GM19239 (cell line): ENCODE data around the gene SHQ1.
"Not testable (repeated sequence)": the region's sequence is repeated elsewhere in the genome, so short reads cannot be mapped to it uniquely, and the experiment has no call there.

Experiments
- DNase-seq: peaks from one replicate; pipeline ENCODE4 v3.0.0; 2011; ENCODE audit warnings: low spot score; ENCODE audit not compliant: insufficient read length
- FAIRE-seq: peaks from 2 replicates; lab custom pipeline; 2011; peaks lifted over from hg19 to GRCh38; lab: Jason Lieb, UNC

SHQ1 gene

DNA sequence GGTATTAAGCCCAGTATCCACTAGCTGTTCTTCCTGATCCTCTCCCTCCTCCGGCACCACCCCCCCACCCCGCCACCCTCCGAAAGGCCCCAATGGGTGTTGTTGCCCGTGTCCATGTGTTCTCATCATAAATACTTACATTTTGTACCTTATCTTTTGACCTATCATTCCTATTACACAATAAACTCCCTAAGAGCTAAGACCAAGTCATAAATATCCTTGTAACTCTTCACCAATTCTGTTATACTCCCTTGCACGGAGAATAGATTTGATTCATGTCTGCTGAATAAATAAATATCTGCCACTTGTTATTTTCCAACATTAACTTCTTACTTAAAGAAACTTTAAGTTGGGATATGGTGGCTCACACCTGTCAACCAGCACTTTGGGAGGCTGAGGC lies 43.9 kb downstream of the SHQ1 start:
- DNase-seq (no peak), FAIRE-seq (no peak)

DNA sequence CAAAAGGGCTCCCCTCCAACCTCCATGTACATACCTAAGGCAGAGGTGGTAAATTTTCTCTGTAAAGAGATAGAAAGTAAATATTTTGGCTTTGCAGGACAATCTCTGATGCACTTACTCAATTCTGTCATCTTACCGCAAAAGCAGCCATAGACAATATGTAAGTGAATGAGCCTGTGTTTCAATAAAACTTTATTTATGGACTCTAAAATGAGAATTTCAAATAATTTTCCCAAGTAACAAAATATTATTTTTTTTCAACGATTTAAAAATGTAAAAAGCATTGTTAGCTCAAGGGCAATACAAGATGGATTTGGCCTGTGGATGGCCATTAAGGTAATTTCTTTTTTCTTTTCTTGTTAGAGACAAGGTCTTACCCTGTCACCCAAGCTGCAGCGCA lies 44.7 kb downstream of the SHQ1 start:
- DNase-seq (no peak), FAIRE-seq (no peak)

DNA sequence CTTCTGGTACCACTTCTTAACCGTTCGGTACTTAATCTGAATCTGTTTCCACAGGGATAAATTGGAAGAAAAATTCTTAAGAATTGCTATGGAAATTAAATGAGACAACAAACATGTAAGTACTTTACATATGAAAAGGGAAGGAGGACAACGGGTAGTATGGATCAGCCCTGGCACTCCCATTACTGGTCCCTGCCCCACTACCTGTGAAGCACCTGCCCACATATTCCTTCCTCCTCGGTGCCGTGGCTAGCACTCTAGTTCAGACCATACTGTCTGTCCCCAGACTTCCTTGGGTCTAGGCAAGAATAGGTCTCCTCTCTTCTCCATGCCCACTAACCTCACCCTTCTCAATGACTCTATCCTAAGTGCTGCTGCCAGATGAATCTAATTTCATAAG lies 46.2 kb downstream of the SHQ1 start:
- FAIRE-seq = no peak
- DNase-seq = no peak

DNA sequence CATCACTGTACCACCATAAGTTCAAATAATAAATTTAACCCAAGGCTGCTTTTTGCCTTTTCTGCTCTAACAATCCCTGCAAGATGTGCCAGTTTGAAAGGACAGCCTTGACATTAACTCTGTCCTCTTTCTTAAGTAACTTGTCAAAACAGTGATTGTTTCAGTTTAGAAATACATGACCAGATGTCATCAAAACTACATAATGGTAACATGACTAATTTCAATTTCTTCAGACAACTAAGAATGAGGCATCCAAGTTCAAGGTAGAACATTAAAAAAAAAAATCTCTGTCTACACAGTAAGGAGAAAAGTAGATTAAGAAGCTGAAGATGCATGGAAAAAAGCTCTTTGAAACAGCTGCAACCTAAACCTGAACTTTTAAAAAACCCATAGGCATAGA lies 47.4 kb downstream of the SHQ1 start:
- DNase-seq = no peak
- peak; percentile 57 for FAIRE-seq

DNA sequence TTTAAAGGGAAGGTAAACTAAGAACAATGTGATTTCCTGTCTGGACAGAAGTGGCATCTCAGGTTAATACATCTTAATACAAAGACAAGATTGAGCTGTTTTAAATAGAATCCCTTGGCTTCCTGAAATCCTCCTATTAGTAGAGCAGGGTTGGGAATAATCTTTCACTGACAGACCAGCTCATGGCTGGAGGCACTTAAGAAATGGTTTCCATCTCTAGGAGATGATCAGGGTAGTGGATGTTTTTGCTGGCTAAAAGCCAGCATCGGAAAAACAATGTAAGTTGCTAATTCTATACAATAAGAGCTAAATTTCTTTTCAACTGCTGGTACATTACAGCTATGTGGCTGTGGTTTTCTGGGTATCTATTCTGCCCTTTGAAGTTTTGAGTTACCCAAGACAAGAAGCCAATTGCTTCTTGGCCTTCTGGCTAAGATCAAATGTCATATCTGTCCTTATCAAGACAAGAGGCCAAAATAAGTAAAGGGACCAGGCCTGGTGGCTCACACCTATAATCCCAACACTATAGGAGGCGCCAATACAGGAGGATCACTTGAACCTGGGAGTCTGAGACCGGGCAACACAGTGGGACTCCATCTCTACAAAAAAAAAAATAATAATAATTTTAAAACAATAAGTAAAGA lies 49.6 kb downstream of the SHQ1 start:
- no peak for DNase-seq
- FAIRE-seq = peak; percentile 31

DNA sequence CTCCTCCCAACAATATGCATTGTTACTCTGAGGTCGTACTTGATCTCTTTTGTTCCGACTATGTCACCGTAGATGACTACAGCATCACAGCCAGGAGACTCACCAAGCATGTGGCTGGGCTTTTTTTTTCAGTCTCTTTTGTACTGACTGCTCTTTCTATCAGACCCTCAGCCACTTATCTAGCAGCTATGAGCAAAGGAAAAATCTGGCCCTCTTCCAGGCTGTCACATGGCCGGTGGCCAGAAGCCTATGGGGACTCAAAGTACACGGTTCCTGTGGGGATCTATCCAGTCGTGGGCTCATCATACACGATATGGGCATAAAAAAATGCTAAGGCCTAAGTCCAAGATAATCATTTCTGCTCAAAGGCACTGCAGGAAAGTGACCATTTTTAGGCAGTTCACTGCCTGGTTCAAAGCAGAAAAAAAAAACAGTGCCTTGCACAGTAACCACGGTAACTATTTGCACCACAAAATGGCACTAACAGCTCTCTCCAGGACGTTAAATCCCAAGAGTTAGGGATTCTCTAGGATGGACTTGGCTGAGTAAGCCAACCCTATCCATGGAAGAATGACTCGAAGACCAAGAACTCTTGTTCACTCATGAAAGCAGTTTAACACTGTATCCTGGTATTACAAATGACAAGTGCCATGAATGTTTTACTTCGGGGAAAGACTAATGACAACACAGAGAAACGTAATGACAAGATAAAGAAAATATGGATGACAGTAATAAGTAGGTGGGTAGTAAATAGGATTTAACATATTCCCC lies 50.3 kb downstream of the SHQ1 start:
- DNase-seq (no peak), FAIRE-seq (no peak)

DNA sequence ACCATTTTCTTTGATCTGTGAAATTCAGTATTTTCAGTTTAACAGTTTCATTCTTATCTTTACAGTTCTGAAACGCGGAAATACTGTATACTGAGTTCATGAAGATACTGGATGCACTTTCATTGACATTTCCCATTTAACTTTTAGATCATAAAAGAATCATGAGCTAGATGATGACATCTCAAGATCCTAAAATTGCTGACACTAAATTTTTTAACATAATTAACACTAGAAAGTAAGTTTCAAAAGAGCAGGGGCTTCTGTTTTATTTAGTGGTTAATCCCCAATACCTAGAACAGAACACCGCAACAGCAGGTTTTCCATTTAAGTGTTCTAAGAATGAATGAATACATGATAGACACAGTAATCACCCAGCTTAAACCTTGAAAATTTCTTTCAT lies 54.2 kb downstream of the SHQ1 start:
- FAIRE-seq (no peak), DNase-seq (no peak)

DNA sequence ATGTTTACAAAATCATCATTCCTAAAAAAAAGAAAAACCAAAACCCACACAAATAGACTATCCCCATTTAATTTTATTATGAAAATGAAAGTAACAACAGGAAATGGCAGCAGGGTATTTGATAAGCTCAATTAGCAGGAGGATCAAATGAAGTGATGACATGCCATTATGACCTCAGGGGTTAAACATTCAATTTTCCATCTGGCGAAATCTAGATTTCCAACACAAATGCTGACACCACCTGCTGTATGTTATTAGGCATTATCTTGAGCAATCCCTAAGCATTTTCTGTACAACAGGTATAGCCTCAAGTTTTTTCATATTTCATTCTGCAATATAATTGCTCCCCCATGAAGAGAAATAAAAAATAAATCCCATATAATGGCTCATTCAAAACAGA lies 57.1 kb downstream of the SHQ1 start:
- FAIRE-seq = no peak
- no peak for DNase-seq

DNA sequence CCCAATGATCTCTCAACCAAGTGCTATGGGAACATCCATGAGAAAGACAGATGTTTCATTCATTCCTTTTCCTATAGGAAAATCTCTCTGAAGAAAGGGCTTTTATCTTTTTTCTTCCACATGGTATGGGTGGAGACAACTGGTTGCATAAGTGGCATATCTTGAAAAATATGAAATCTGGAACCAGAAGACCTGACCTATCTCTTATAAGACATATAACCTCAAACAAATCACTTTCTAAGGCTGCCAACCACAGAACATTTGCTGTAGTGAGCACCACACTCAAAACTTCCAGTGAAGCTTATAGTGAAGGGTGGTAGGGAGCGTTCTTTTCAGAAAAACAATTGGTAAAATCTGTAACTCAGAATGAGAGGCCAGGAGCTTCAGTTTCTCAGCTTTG lies 58.5 kb downstream of the SHQ1 start:
- FAIRE-seq (no peak), DNase-seq (no peak)

DNA sequence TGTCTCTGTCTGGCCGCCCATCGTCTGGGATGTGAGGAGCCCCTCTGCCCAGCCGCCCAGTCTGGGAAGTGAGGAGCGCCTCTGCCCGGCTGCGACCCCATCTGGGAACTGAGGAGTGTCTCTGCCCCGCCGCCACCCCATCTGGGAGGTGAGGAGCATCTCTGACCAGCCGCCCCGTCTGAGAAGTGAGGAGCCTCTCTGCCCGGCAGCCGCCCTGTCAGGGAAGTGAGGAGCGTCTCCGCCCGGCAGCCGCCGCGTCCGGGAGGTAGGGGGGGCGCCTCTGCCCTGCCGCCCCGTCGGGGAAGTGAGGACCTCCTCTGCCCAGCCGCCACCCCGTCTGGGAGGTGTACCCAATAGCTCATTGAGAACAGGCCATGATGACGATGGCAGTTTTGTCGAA lies 60.0 kb downstream of the SHQ1 start:
- FAIRE-seq, DNase-seq: not testable (repeated sequence)

DNA sequence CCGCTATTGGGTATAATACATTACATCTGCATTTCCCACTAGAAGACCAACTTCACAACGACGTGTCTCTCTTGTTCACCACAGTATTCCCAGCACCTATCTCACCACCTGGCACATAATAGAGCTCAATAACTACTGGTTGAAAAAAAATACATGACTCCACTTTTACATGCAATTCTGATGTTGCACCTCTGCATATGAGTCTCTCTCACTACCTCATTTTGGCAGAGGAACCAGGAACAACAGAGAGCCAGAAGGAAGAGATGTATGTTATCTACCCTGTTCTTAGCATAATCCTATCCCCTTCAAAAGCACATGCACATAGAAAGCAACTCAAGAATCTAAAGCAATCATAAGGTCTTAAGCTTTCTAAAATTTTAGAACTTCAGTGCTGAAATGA lies 61.6 kb downstream of the SHQ1 start:
- DNase-seq = no peak
- no peak for FAIRE-seq

DNA sequence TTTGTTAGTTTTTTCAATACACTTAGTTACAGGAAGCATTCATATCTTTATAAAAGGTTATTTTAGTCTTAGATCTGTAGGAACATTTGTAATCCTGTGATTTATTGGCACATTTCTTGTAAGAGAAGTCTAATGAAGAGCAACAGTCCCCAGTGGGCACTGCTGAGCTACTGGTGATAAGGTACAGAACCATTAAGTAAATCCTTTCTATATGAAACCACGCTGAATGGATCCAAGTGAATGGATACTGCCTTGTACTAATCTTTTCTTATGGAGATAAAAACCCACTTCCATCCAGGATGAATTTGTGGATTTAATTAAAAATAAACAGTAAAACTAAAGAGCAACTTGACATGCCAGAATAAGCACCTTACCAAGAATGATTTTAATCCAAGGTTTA lies 64.0 kb downstream of the SHQ1 start:
- DNase-seq = no peak
- no peak for FAIRE-seq

DNA sequence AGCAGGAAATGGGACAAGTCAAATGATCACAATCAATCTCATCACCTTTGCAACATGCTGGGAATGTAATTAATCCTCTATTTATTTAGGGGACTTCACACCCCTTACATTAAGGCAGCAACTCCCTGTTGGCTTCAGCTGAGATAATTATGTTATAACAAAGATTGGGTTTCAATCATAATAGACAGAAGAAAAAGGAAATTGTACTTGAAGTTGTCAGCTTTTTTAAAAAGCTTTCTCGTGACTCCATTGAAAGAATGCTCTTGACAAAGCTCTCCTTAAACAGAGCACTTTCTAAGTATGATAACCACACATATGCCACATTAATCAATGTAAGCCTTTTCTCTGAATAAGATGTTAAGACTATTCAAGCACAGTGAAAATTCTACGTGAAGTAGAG lies 65.7 kb downstream of the SHQ1 start:
- DNase-seq (no peak), FAIRE-seq (no peak)

DNA sequence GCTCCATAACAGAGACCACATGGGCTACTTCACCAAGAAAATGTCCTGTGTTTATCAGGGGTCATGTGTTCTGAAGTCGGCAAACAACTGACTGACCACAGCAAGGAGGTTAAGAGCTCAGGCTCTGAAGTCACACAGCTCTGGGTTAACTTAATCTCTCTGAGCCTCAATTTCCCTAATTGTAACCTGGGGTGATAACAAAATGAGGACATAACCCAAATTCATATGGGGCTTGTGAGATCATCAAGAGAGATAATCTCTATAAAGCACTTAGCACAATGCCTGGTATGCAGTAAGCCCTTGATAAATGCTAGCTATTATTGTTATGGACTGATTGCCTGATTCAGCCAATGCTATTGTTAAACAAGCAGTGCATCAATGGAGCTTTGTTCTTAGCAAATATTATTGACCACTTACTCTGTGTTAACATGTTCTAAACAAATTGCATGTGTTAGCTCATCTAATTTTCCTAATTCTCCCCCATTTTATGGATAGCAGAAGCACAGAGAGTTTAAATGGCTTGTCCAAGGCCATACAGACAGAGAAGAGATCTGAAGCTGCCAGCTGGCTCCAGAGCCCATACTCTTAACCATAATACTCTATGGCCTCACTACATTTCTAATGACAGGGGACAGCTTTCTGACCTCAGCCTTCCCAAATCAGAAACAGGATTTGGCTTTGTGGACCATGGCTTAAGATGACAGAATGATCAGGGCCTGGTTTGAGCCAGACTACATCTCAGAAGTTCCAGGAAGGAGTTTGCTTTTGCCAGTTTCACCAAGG lies 78.3 kb downstream of the SHQ1 start:
- FAIRE-seq = no peak

DNA sequence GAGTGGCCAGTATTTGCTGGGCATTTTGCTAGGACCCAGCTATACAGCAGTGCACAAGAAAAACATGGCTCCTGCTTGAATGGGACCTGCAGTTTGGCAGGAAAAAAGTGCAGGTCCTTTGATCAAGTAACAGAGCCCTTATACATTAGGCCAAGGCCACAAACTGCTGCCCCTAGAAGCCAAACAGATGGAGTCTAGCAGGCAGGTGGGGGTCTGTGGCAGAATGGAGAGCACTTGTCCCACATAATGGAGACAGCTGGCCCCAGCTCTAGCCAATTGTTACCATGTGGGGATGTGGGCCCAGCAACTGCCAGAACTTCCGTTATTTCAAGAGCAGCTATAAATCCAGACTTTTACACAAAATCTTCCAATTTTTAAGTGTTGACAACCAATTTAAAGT lies 79.3 kb downstream of the SHQ1 start:
- FAIRE-seq (no peak), DNase-seq (no peak)

More for the DNA sequence above, 78.3 kb downstream of the SHQ1 start:
- no peak for DNase-seq

DNA sequence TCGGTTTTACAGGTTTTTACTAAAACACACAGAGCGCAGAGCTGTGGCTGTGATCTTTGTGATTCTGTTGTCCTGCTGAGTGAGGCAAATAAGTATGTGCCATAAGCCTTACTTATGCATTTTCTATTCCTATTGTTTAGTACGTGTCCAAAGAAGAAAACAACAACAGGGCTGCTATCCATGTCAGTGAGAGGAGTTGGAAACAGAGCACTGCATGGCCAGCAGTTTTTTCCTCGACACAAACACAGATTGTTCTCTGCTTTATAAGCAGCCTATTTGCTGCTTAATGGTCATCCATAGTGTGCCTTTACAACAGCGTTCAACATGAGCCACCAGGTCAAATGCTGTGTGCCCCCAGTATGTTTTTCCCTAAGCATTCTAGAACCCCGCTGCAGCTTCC lies 79.8 kb downstream of the SHQ1 start:
- no peak for DNase-seq
- no peak for FAIRE-seq

DNA sequence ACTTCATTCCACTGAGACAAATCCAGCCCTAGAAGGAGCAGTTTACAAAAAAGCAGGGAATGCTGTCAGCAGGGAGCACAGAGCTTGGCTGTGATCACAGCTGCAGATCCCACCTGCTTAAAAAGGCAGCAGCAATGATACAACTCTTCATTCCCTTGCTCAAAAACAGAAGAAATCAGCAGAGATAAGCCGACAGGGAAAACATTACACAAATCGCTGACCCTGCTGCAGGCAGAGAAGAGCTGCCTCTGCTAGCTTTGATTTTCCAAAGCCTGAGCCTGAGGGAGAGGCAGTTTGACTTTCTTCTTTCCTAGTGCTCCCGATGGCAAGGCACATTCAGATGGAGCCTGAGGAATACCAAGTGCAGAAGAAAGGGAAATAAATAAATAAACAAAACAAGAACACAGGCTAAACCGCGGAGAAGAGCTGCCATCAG lies 80.2 kb downstream of the SHQ1 start:
- no peak for FAIRE-seq
- DNase-seq = no peak

DNA sequence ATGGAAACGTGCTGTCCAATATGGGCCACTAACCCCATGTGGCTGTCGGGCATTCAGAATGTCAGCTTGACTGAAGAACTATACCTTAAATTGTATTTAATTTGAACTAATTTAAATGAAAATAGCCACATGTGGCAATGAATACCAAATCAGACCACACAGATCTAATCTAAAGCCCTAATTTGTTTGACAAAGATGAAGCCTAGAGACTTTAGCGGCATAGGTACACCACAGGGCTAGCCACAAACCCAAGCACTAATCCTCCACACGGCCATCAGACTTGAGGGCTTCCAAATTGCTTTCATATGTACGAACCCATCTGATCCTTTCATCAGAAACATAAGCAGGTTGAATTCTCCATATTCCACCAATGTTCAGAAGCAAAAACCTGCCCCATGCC lies 81.4 kb downstream of the SHQ1 start:
- FAIRE-seq (no peak), DNase-seq (no peak)

DNA sequence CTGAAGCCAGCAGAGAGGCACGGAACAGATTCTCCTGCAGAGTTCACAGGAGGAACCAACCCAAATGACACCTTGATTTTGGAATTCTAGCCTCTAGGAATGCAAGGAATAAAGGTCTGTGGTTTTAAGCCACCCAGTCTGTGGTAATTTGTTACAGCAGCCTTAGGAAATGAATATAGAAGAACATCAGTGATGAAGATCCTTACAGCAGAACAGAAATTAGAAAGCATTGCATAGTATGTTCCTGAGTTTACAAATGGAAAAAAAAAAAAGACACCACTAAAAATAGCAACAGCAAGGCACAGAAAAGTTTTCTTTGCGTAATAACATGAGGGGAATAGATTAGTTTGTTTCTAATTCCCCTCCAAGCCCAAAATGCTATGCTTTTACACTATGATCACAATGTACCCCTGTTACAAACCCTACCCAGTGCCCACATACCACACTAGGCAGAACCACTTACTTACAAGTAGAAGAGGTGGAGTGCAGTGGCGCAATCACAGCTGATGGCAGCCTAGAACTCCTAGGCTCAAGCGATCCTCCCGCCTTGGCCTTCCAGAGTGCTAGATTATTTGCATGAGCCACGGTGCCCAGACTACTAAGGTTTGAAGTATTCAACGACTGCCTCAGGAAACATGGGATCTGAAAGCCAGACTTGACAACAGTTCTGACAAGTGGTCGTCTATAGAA lies 84.3 kb downstream of the SHQ1 start:
- no peak for DNase-seq
- FAIRE-seq = no peak

DNA sequence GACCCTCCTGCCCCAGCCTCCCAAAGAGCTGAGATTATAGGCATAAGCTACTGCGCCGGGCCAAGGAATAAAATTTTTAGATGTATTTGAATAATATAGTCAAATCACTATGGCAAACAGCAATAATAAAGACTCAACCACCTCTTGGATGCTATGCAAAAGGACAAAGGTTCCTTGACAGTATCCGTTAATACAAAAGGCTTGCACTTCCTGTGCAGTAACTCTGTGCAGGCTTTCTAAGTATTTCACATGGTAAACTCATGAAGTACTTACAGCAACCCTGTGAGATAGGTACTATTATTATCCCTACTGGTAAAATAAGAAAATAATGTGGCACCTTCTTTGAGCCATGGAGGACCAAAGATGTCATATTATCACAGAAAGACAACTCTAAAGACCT lies 86.8 kb downstream of the SHQ1 start:
- no peak for FAIRE-seq
- DNase-seq = no peak

DNA sequence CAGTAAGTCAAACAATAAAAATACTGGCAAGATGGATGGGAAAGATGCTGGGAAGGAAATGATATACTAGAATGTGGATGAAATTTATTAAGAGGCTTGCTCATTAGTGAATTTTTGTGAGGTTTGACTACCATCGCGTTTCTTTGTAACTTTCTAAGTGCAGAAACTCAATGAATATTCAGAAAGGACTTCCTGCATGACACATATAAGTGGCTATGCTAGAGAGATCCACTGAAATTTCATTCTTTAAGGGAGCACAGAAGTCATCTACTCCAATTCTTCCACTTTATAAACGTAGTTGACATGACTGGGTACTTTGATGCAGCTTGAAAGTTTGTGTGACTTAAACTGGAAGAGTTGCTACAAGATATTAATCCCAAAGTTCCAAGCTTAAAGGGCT lies 88.0 kb downstream of the SHQ1 start:
- DNase-seq (no peak), FAIRE-seq (no peak)
